ENCODE data around the gene ARHGEF28. TPM values are rescaled to one million over a fixed set of nuclear protein-coding genes. Genes with fewer than 3 reads are reported as not detected.

ARHGEF28 gene
- total RNA-seq, 2 experiments from 2014 or later, result not detected

DNA sequence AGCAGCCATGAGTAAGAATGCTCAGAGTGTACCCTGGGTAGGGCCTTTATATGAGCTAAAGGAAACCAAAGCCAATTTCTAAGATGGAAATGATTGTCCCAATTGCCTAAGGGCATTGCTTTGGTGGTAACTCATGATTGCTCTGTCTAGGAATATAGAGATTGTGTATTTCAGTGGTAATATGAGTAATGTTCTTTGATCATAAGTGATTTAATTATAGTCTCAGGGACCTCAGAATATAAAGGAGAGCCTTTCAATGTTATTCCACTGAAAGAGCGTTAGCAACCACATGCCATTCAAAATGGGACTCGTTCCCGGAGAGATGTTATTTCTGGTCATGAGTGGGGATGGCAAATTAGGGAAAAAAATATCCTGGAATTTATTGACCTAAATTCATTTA lies 340.5 kb downstream of the ARHGEF28 start:
- Mint-ChIP-seq H3K27ac (no peak overlapping the region), H3K9me3 (ENCODE audit: insufficient read depth) (no peaks in the 10 kb centered on the region), H3K4me3 (no peak overlapping the region), H3K4me1 (ENCODE audit: low read depth) (no peaks in the 10 kb centered on the region), H3K36me3 (ENCODE audit: low read depth) (no peaks in the 10 kb centered on the region), H3K27me3 (ENCODE audit: low read depth) (peaks cover 6% of the 10 kb centered on the region)
- POLR2A ChIA-PET, result no interaction called here
- no peak for DNase-seq
- ATAC-seq, result no peak
- CTCF ChIA-PET, result no interaction called here

DNA sequence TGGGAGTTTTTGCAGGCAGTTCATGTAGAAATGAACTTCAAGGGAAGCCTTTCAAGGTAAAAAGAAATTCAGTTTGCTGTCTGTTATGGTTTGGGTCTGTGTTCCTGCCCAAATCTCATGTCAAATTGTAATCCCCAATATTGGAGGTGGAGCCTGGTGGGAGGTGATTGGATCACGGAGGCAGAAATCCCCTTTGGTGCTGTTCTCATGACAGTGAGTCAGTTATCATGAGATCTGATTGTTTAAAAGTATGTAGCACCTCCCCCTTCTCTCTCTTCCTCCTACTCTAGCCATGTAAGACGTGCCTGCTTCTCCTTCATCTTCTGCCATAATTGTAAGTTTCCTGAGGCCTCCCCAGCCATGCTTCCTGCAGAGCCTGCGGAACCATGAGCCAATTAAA lies 341.4 kb downstream of the ARHGEF28 start:
- H3K4me1 Mint-ChIP-seq (ENCODE audit: low read depth), result no peaks in the 10 kb centered on the region
- ChIA-PET CTCF (no interaction called here), POLR2A (no interaction called here)
- ATAC-seq, result no peak
- H3K9me3 Mint-ChIP-seq (ENCODE audit: insufficient read depth), result no peaks in the 10 kb centered on the region
- H3K27me3 Mint-ChIP-seq (ENCODE audit: low read depth), result peaks cover 4% of the 10 kb centered on the region
- no peak overlapping the region for H3K27ac Mint-ChIP-seq
- H3K4me3 Mint-ChIP-seq, result no peak overlapping the region
- no peak for DNase-seq
- H3K36me3 Mint-ChIP-seq (ENCODE audit: low read depth), result no peaks in the 10 kb centered on the region

DNA sequence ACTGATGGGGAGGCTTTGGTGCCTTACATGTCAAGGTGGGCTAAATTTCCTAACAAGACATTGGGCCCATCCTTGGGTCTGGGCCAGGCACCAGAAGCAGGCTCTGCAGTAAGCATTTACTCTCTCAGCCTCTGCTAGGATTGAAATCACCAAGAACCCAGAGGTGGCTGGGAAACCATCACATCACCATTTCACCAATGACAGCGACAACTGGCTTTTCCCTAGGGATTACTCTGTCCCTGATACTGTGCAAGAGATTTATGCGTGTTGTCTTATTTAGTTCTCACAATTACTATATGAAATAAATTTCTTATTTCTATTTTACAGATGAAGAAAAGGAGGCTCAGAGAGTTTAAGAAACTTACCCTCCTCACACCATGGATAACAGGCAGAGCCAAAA lies 342.2 kb downstream of the ARHGEF28 start:
- Mint-ChIP-seq H3K4me3 (no peak overlapping the region), H3K27me3 (ENCODE audit: low read depth) (peaks cover 4% of the 10 kb centered on the region), H3K27ac (no peak overlapping the region), H3K9me3 (ENCODE audit: insufficient read depth) (no peaks in the 10 kb centered on the region), H3K4me1 (ENCODE audit: low read depth) (no peaks in the 10 kb centered on the region), H3K36me3 (ENCODE audit: low read depth) (no peaks in the 10 kb centered on the region)
- ChIA-PET CTCF (no interaction called here), POLR2A (no interaction called here)
- DNase-seq (no peak), ATAC-seq (no peak)

DNA sequence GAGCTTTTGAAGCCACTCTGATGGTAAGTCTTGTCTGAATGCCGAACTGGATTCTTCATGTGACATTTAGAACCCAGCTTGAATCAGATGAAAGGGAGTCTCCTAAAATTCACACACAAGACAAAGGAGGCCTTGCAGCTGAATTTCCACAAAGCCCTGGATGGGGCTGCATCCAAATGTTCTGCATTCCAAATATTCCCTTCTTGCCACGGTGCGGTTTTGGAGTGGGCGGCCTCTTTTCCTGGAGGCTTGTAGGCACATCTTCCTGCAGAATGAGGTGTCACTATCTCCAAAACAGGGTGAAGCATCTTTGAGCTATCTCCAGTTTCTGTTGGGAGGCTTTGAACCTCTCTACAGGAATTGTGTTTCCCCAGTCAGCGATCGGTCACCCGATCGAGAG lies 342.7 kb downstream of the ARHGEF28 start:
- POLR2A ChIA-PET, result no interaction called here
- H3K36me3 Mint-ChIP-seq (ENCODE audit: low read depth), result no peaks in the 10 kb centered on the region
- no peak overlapping the region for H3K4me3 Mint-ChIP-seq
- H3K27me3 Mint-ChIP-seq (ENCODE audit: low read depth), result peaks cover 4% of the 10 kb centered on the region
- no peak overlapping the region for H3K27ac Mint-ChIP-seq
- no peaks in the 10 kb centered on the region for H3K9me3 Mint-ChIP-seq (ENCODE audit: insufficient read depth)
- CTCF ChIA-PET, result no interaction called here
- DNase-seq (no peak), ATAC-seq (no peak)
- no peaks in the 10 kb centered on the region for H3K4me1 Mint-ChIP-seq (ENCODE audit: low read depth)

DNA sequence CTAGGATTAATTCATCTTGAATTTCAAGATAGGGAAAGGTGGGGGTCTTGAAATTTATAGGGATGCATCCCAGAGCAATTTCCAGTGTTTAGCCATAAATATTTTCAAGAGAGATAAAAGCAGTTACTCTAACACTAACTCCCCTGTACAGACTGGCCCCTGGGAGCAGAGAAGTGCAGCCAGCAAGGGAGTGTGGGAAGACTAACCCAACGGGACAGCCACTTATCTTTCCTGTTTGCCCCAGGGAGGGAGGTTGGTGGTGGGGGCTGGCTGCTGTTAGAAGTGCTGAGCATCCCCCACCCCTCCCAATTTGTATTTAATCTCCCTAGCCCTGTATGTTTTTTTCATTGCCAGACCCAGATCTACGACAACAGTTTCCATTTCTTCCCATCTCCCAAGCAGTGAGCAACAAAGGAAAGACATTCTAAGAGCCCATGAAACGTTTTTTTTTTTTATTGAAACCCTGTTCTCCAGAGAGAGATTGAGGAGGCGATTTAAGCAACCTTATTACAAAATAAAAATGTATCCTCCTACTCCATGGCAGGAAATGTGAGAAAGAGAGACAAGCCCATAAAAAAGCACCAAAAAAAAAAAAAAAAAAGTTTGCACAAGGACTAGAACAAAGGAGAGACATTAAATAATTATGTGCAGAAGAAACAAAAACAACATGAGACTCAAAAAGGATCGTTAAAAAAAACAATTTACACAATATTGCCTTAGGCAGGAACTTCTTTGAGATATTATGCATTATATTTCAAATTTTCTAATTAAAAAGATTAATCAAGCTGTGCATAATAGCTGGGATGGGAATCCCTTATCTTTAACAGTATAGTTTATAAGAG lies 343.4 kb downstream of the ARHGEF28 start:
- no peak overlapping the region for H3K4me3 Mint-ChIP-seq
- CTCF ChIA-PET, result no interaction called here
- H3K27me3 Mint-ChIP-seq (ENCODE audit: low read depth), result peaks cover 2% of the 10 kb centered on the region
- ATAC-seq (no peak), DNase-seq (no peak)
- no peaks in the 10 kb centered on the region for H3K36me3 Mint-ChIP-seq (ENCODE audit: low read depth)
- no peaks in the 10 kb centered on the region for H3K9me3 Mint-ChIP-seq (ENCODE audit: insufficient read depth)
- no peaks in the 10 kb centered on the region for H3K4me1 Mint-ChIP-seq (ENCODE audit: low read depth)
- no peak overlapping the region for H3K27ac Mint-ChIP-seq
- POLR2A ChIA-PET, result no interaction called here

DNA sequence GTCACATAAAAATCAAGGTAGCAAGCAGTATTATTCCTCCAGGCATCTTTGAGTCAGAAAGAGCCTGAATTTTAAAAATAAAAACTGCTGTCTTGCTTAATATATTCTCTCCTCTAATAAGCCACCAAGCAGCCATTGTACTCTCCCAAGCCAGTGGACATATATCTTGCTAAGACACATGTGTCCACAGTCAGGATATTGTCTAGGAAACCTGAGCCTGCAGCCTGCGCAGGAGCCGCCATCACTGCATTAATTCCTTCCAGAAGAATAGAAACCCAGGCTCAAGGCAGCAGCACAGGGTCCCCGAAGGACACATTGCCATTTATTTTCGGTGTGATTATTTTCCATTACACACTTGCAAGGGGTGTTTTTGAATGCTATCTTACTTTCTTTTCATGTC lies 345.3 kb downstream of the ARHGEF28 start:
- no peaks in the 10 kb centered on the region for H3K27me3 Mint-ChIP-seq (ENCODE audit: low read depth)
- no peaks in the 10 kb centered on the region for H3K9me3 Mint-ChIP-seq (ENCODE audit: insufficient read depth)
- ATAC-seq (no peak), DNase-seq (no peak)
- no peaks in the 10 kb centered on the region for H3K4me1 Mint-ChIP-seq (ENCODE audit: low read depth)
- no peak overlapping the region for H3K27ac Mint-ChIP-seq
- ChIA-PET POLR2A (no interaction called here), CTCF (no interaction called here)
- no peaks in the 10 kb centered on the region for H3K36me3 Mint-ChIP-seq (ENCODE audit: low read depth)
- H3K4me3 Mint-ChIP-seq, result no peak overlapping the region

DNA sequence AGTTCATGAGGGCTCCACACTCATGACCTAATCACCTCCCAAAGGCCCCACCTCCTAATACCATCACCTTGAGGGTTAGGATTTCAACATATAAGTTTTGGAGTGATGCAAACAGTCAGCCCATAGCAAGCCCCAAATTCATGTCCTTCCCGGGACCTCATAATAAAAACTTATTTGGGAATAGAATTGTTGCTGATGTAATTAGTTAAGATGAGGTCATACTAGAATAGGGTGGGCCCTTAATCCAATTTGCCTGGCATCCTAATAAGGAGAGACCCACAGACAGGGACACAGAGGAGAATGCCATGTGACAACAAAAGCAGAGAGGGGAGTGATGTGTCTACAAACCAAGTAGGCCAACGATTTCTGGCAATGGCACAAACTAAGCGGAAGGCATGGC lies 347.1 kb downstream of the ARHGEF28 start:
- CTCF ChIA-PET, result no interaction called here
- H3K27me3 Mint-ChIP-seq (ENCODE audit: low read depth), result no peaks in the 10 kb centered on the region
- no peaks in the 10 kb centered on the region for H3K36me3 Mint-ChIP-seq (ENCODE audit: low read depth)
- no peak overlapping the region for H3K27ac Mint-ChIP-seq
- no peak for DNase-seq
- no peak overlapping the region for H3K4me3 Mint-ChIP-seq
- H3K4me1 Mint-ChIP-seq (ENCODE audit: low read depth), result no peaks in the 10 kb centered on the region
- POLR2A ChIA-PET, result no interaction called here
- ATAC-seq, result no peak
- no peaks in the 10 kb centered on the region for H3K9me3 Mint-ChIP-seq (ENCODE audit: insufficient read depth)

DNA sequence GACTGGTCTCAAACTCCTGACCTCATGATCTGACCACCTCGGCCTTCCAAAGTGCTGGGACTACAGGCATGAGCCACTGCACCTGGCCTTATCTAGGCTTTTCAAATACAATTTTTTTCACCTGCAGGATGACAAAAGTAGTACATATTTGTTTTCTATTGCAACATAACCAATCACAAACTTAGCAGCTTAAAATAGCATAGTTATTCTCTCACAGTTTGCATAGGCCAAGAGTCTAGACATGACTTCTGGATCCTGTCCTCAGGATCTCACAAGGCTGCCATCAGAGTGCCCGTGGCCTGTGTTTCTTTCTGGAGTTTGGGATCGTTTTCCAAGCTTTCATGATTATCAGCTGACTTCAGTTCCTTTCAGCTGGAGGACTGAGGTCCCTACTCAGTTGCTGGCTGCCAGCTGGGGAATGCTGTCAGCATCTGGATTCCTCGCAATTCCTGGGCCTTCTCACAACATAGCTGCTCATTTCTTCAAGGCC lies 348.9 kb downstream of the ARHGEF28 start:
- Mint-ChIP-seq H3K27me3 (ENCODE audit: low read depth) (no peaks in the 10 kb centered on the region), H3K4me1 (ENCODE audit: low read depth) (no peaks in the 10 kb centered on the region), H3K9me3 (ENCODE audit: insufficient read depth) (no peaks in the 10 kb centered on the region), H3K4me3 (no peak overlapping the region), H3K36me3 (ENCODE audit: low read depth) (no peaks in the 10 kb centered on the region), H3K27ac (no peak overlapping the region)
- ChIA-PET POLR2A (no interaction called here), CTCF (no interaction called here)
- no peak for ATAC-seq
- DNase-seq, result no peak

DNA sequence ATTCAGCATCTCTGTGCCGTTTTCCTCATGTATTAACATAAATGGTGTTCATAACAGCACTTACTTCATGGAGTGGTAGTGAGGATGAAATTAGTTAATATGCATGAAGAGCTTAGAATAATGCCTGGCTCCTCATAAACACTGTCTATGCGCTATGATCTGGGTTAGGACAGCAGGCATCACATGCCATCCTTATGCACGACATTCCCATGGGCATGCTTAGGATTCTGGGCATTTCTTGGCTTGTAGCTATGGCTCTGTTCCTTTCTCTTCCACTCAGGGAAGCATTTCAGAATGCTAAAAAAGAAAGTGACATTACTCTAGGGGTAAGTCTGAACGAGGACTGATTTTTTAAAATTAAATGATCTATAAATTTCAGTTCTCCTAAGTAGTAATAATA lies 349.8 kb downstream of the ARHGEF28 start:
- no peak for DNase-seq
- POLR2A ChIA-PET, result no interaction called here
- no peaks in the 10 kb centered on the region for H3K9me3 Mint-ChIP-seq (ENCODE audit: insufficient read depth)

DNA sequence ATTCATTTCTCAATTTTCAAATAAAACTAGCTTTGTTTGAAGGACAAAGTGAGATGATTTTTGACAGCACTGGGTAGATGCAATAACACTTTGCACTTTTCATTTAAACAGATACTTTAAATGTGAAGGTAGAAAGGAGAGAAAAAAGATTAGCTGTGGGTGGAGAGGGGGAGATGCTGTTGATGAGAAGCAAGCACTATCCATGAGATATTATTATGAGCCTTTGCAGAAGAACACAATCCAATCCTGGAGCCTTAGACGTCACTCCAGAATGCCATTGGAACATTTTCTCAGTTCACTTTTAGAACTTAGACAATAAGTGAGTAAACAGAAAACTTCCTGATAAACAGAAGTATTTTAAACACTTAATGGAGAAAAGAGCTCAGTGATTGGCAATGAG lies 351.1 kb downstream of the ARHGEF28 start:
- ATAC-seq (no peak), DNase-seq (no peak)
- POLR2A ChIA-PET, result interaction anchor here (0.6 kb wide), 1 partner anchor 652 kb away, joined by 3 read pairs; no protein-coding TSS in a partner anchor
- CTCF ChIA-PET, result no interaction called here
- H3K4me3 Mint-ChIP-seq, result no peak overlapping the region
- no peaks in the 10 kb centered on the region for H3K4me1 Mint-ChIP-seq (ENCODE audit: low read depth)
- no peaks in the 10 kb centered on the region for H3K9me3 Mint-ChIP-seq (ENCODE audit: insufficient read depth)
- no peaks in the 10 kb centered on the region for H3K27me3 Mint-ChIP-seq (ENCODE audit: low read depth)
- no peak overlapping the region for H3K27ac Mint-ChIP-seq
- H3K36me3 Mint-ChIP-seq (ENCODE audit: low read depth), result no peaks in the 10 kb centered on the region

More for the DNA sequence above, 349.8 kb downstream of the ARHGEF28 start:
- ATAC-seq, result no peak
- Mint-ChIP-seq H3K4me3 (no peak overlapping the region), H3K36me3 (ENCODE audit: low read depth) (no peaks in the 10 kb centered on the region), H3K27ac (no peak overlapping the region), H3K4me1 (ENCODE audit: low read depth) (no peaks in the 10 kb centered on the region), H3K27me3 (ENCODE audit: low read depth) (no peaks in the 10 kb centered on the region)
- CTCF ChIA-PET, result no interaction called here

DNA sequence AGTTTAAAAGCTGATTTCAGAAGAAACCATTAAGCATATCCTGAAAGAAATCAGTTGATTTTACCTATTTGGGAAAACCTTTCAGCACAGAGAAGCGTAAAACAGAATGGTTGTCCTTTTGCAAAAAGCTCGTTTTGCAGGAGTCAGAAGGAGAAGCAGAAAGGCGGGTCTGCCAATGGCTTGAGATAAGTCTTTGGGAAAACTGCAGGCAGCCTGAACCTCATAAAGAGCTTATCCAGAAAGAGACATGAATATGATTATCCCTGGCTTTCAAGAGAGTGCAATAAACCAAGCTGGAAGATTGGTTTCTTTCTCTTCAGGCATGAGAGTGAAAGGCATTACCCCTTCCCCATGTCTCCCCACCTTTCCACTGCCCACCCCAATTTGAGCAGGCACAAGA lies 353.3 kb downstream of the ARHGEF28 start:
- Mint-ChIP-seq H3K9me3 (ENCODE audit: insufficient read depth) (no peaks in the 10 kb centered on the region), H3K4me3 (no peak overlapping the region), H3K27me3 (ENCODE audit: low read depth) (no peaks in the 10 kb centered on the region), H3K27ac (no peak overlapping the region), H3K4me1 (ENCODE audit: low read depth) (no peaks in the 10 kb centered on the region), H3K36me3 (ENCODE audit: low read depth) (no peaks in the 10 kb centered on the region)
- ChIA-PET CTCF (no interaction called here), POLR2A (no interaction called here)
- ATAC-seq, result no peak
- no peak for DNase-seq

DNA sequence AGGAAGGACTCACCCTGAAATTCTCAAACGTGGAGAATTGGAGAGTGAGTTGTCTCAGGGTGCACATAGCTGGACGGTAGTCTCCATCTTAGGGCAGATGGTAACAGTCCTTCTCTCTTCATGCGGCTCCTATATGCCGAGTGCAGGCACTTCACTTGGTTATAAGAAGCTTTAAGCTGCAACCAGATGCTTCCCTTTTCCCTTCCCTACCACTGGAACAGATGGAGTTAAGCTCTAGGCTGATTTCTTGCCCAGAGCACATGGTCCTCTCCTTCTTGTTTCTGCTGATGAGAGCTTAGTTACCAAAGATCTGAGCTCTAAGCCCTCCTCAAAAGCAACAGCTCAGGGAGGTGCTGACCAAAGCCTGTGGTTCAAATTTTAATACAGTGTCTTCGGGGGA lies 355.7 kb downstream of the ARHGEF28 start:
- ChIA-PET POLR2A (no interaction called here), CTCF (interaction anchor here (0.6 kb wide), 1 partner anchor 524 kb away, joined by 4 read pairs; no protein-coding TSS in a partner anchor)
- Mint-ChIP-seq H3K9me3 (ENCODE audit: insufficient read depth) (no peaks in the 10 kb centered on the region), H3K4me1 (ENCODE audit: low read depth) (no peaks in the 10 kb centered on the region), H3K36me3 (ENCODE audit: low read depth) (no peaks in the 10 kb centered on the region), H3K27me3 (ENCODE audit: low read depth) (no peaks in the 10 kb centered on the region), H3K4me3 (no peak overlapping the region), H3K27ac (no peak overlapping the region)
- DNase-seq, result no peak
- no peak for ATAC-seq

DNA sequence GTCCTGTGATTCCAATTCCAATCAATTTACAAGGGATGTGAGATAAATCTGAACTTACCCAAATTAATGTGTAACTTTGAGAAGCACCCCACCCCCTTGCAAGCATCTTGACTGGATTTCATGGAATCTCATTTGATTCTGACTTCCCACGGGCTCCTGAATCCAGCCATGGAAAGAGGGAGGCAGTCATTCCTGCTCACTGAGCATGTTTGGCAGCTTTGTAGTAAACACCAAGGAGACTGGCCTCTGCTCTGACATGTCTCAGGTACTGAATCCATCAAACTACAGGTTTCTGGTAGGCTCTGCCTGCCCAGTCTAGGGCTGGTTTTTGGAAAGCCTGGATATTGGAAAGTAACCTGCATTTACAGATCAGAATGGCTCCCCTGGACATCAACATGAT lies 357.6 kb downstream of the ARHGEF28 start:
- ChIA-PET CTCF (interaction anchor here (0.6 kb wide), 1 partner anchor 614 kb away, joined by 3 read pairs; no protein-coding TSS in a partner anchor), POLR2A (no interaction called here)
- Mint-ChIP-seq H3K36me3 (ENCODE audit: low read depth) (no peaks in the 10 kb centered on the region), H3K27me3 (ENCODE audit: low read depth) (no peaks in the 10 kb centered on the region), H3K27ac (no peak overlapping the region), H3K9me3 (ENCODE audit: insufficient read depth) (no peaks in the 10 kb centered on the region), H3K4me1 (ENCODE audit: low read depth) (no peaks in the 10 kb centered on the region), H3K4me3 (no peak overlapping the region)
- ATAC-seq, result no peak
- no peak for DNase-seq

Data from activated CD8-positive, alpha-beta T cell treated with anti-CD3 and anti-CD28 coated beads, Interleukin-2, amount 10 ng/mL, durations not matched to agents 7 days and 5 days (primary cell).